Sigmoid colon (tissue), 4 donors: ENCODE results near the gene NUBP2.

Experiments used
- EP300 ChIP-seq, 4 donors: sonication (generic); formaldehyde crosslinking; IDR thresholded peaks; one replicate each; pipeline ENCODE4 v1.6.1; 2017; ENCODE audit warnings: antibody characterized with exemption in 4 of 4
- POLR2A ChIP-seq, 2 donors: fragments of 450-650 bp; IDR thresholded peaks; one replicate each; pipeline ENCODE4 v1.6.1; 2016; ENCODE audit warnings: antibody characterized with exemption in 2 of 2, mild to moderate bottlenecking in 2 of 2, moderate library complexity in 2 of 2
- POLR2AphosphoS5 ChIP-seq, 4 donors: sonication (generic); formaldehyde crosslinking; IDR thresholded peaks; one replicate each; pipeline ENCODE4 v1.6.1; 2017; ENCODE audit warnings: antibody characterized with exemption in 4 of 4
- TF ChIP-seq, protein P1 (sequence below), 4 experiments: fragments of 450-650 bp in 3 of 4; fragments of 200-600 bp in 1 of 4; IDR thresholded peaks; one replicate each; pipeline ENCODE4 v1.5.1; 2016 to 2019; ENCODE audit warnings: antibody characterized with exemption in 4 of 4, mild to moderate bottlenecking in 3 of 4, moderate library complexity in 2 of 4

DNA sequence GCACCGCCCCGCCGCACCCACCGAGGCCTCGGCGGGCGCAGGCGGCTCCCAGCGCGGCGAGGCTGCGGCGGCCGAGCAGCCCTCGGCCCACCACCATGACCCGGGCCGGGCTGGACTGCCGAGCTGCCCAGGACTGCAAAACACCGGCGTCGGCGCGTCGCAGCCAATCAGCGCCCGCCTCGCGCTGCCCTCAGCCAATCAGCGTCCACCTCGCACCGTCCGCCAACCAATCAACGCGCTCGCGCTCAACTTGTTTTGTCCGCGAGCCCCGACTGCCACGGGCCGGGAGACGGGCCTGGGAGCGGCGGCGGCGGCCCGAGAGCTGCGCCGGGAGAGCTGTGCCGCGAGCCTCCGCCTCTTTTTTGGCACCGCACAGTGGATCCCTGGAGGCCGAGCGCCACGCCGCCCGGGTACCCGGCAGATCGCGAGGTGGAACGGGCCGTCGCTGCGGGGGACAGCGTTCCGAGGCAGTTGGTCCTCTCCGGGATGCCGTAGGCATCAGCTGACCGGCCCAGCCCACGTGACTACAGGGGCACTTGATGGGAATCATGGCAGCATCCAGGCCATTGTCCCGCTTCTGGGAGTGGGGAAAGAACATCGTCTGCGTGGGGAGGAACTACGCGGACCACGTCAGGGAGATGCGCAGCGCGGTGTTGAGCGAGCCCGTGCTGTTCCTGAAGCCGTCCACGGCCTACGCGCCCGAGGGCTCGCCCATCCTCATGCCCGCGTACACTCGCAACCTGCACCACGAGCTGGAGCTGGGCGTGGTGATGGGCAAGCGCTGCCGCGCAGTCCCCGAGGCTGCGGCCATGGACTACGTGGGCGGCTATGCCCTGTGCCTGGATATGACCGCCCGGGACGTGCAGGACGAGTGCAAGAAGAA lies 44.2 kb downstream of the NUBP2 start, which contains the start of the genes FAHD1 and HAGH:
- TF ChIP-seq POLR2AphosphoS5 (IDR thresholded peaks at IDR 0.05) (peak; percentile 70 to 80 (median 72)), POLR2A (IDR thresholded peaks at IDR 0.05) (peak in 1 of 2 donors; percentile 25), EP300 (IDR thresholded peaks at IDR 0.05) (no peak)
- TF ChIP-seq, protein P1, sequence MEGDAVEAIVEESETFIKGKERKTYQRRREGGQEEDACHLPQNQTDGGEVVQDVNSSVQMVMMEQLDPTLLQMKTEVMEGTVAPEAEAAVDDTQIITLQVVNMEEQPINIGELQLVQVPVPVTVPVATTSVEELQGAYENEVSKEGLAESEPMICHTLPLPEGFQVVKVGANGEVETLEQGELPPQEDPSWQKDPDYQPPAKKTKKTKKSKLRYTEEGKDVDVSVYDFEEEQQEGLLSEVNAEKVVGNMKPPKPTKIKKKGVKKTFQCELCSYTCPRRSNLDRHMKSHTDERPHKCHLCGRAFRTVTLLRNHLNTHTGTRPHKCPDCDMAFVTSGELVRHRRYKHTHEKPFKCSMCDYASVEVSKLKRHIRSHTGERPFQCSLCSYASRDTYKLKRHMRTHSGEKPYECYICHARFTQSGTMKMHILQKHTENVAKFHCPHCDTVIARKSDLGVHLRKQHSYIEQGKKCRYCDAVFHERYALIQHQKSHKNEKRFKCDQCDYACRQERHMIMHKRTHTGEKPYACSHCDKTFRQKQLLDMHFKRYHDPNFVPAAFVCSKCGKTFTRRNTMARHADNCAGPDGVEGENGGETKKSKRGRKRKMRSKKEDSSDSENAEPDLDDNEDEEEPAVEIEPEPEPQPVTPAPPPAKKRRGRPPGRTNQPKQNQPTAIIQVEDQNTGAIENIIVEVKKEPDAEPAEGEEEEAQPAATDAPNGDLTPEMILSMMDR (IDR thresholded peaks at IDR 0.05): no peak
